Stimulated activated CD8-positive, alpha-beta memory T cell treated with anti-CD3 and anti-CD28 coated beads, Interleukin-7, amount 100 ng/mL, for 4 hours (primary cell): ENCODE results near the gene UBE2I.
A peak's percentile ranks its signal among the peaks of the same experiment; 100 is the strongest.
"Not testable (repeated sequence)": the region's sequence is repeated elsewhere in the genome, so short reads cannot be mapped to it uniquely, and the experiment has no call there.

ENCODE experiments used
- DNase-seq, 2 donors: peaks; one replicate each; pipeline ENCODE4 v3.0.0-alpha.2; 2020; ENCODE audit warnings: low read depth in 2 of 2

UBE2I gene

GRCh38 chr16:1308977-1309885, at the start of gene UBE2I:
TSS of gene UBE2I (plus strand) at chr16:1309636. CDS start at chr16:1314031, 4,395 bp downstream.
- peak; percentile 92 to 96 for DNase-seq

GRCh38 chr16:1259760-1260068, 49.7 kb upstream of the UBE2I start:
- no peak for DNase-seq

- DNase-seq, result no peak
Measured at GRCh38 chr16:1260101-1260680, 49.2 kb upstream of the UBE2I start.

- DNase-seq, result no peak
Measured at GRCh38 chr16:1261131-1261892, 48.1 kb upstream of the UBE2I start.

GRCh38 chr16:1262210-1262845, 47.1 kb upstream of the UBE2I start:
- DNase-seq, result no peak

GRCh38 chr16:1262846-1263221, 46.6 kb upstream of the UBE2I start:
- no peak for DNase-seq

- DNase-seq, result no peak
Measured at GRCh38 chr16:1263591-1264344, 45.7 kb upstream of the UBE2I start.

GRCh38 chr16:1264345-1265089, 44.9 kb upstream of the UBE2I start:
- no peak for DNase-seq

- DNase-seq, result no peak
Measured at GRCh38 chr16:1265090-1265630, 44.3 kb upstream of the UBE2I start.

GRCh38 chr16:1265826-1266225, 43.6 kb upstream of the UBE2I start:
- no peak for DNase-seq

GRCh38 chr16:1269418-1269817, 40.0 kb upstream of the UBE2I start:
- DNase-seq, result not testable (repeated sequence)

GRCh38 chr16:1271380-1271723, 38.1 kb upstream of the UBE2I start:
- DNase-seq, result no peak

- not testable (repeated sequence) for DNase-seq
Measured at GRCh38 chr16:1271724-1272413, 37.6 kb upstream of the UBE2I start.

- no peak for DNase-seq
Measured at GRCh38 chr16:1272453-1273198, 36.8 kb upstream of the UBE2I start.

- DNase-seq, result no peak
Measured at GRCh38 chr16:1273816-1274215, 35.6 kb upstream of the UBE2I start.

GRCh38 chr16:1274767-1275166, 34.7 kb upstream of the UBE2I start:
- no peak for DNase-seq

GRCh38 chr16:1275791-1276579, 33.5 kb upstream of the UBE2I start:
- DNase-seq, result no peak

GRCh38 chr16:1276580-1276878, 32.9 kb upstream of the UBE2I start:
- no peak for DNase-seq

GRCh38 chr16:1277151-1277598, 32.3 kb upstream of the UBE2I start:
- no peak for DNase-seq
